HG02678 (cell line): ENCODE data around the gene CYP2W1.
"Not testable (repeated sequence)": the region's sequence is repeated elsewhere in the genome, so short reads cannot be mapped to it uniquely, and the experiment has no call there.

ENCODE experiments used
- ATAC-seq: cut with Tn5 transposase; IDR thresholded peaks from one replicate; pipeline ENCODE4 v1.9.1; 2021; ENCODE audit warnings: mild to moderate bottlenecking, moderate library complexity; ENCODE audit not compliant: unreplicated experiment

Gene CYP2W1

GRCh38 chr7:1027242-1028043 is 44.5 kb downstream of the CYP2W1 start:
- peak; percentile 0 for ATAC-seq

- peak; percentile 49 for ATAC-seq
These were observed 45.2 kb downstream of the CYP2W1 start for GRCh38 chr7:1028044-1028770.

GRCh38 chr7:1028775-1029636 is 46.0 kb downstream of the CYP2W1 start:
- ATAC-seq, result no peak

- ATAC-seq, result no peak
These were observed 46.9 kb downstream of the CYP2W1 start for GRCh38 chr7:1029637-1030443.

- no peak for ATAC-seq
These were observed 47.6 kb downstream of the CYP2W1 start for GRCh38 chr7:1030444-1031070.

- ATAC-seq, result no peak
These were observed 48.9 kb downstream of the CYP2W1 start for GRCh38 chr7:1031716-1032455.

GRCh38 chr7:1032536-1033181 is 49.7 kb downstream of the CYP2W1 start:
- ATAC-seq, result no peak

GRCh38 chr7:1033546-1034145 is 50.7 kb downstream of the CYP2W1 start:
- ATAC-seq, result no peak

GRCh38 chr7:1034769-1035168 is 51.8 kb downstream of the CYP2W1 start:
- ATAC-seq, result not testable (repeated sequence)

GRCh38 chr7:1036164-1036928 is 53.4 kb downstream of the CYP2W1 start:
- ATAC-seq, result not testable (repeated sequence)
